Sigmoid colon (tissue), 7 donors: Measurements from ENCODE around the gene CCDC187. TPM values are rescaled to one million over a fixed set of nuclear protein-coding genes. Genes with fewer than 3 reads are reported as not detected.

Source experiments
- DNase-seq: peaks from one replicate; pipeline ENCODE4 v3.0.0-alpha.2; 2019
- H3K27ac ChIP-seq, 4 donors: fragments of 200-600 bp; sonication (generic); one replicate each; pipeline ENCODE4 v1.5.1; 2016 to 2019; ENCODE audit warnings: mild to moderate bottlenecking in 1 of 4
- H3K27me3 ChIP-seq, 3 donors: fragments of 200-600 bp; sonication (generic); one replicate each; pipeline ENCODE4 v1.5.1; 2019; ENCODE audit warnings: mild to moderate bottlenecking in 1 of 3
- H3K36me3 ChIP-seq, 4 donors: fragments of 200-600 bp; sonication (generic); one replicate each; pipeline ENCODE4 v1.5.1; 2016 to 2019
- H3K4me1 ChIP-seq, 4 donors: fragments of 200-600 bp; sonication (generic); one replicate each; pipeline ENCODE4 v1.5.1; 2017 to 2019
- H3K4me3 ChIP-seq, 4 donors: fragments of 200-600 bp; sonication (generic); one replicate each; pipeline ENCODE4 v1.5.1; 2017 to 2019; ENCODE audit warnings: mild to moderate bottlenecking in 2 of 4, moderate library complexity in 1 of 4
- H3K9me3 ChIP-seq, 4 donors: fragments of 200-600 bp in 3 of 4; sonication (generic) in 3 of 4; one replicate each; pipeline versions ENCODE4 v1.5.1 to v1.6.1; 2013 to 2019
- EP300 ChIP-seq, 4 donors: sonication (generic); formaldehyde crosslinking; IDR thresholded peaks; one replicate each; pipeline ENCODE4 v1.6.1; 2017; ENCODE audit warnings: antibody characterized with exemption in 4 of 4
- POLR2A ChIP-seq, 2 donors: fragments of 450-650 bp; IDR thresholded peaks; one replicate each; pipeline ENCODE4 v1.6.1; 2016; ENCODE audit warnings: antibody characterized with exemption in 2 of 2, mild to moderate bottlenecking in 2 of 2, moderate library complexity in 2 of 2
- POLR2AphosphoS5 ChIP-seq, 4 donors: sonication (generic); formaldehyde crosslinking; IDR thresholded peaks; one replicate each; pipeline ENCODE4 v1.6.1; 2017; ENCODE audit warnings: antibody characterized with exemption in 4 of 4
- WGBS, 2 donors: extraction: QIAGEN DNeasy Blood & Tissue Kit; methylation state at CpG; one replicate each; pipeline ENCODE4 v1.1.7; 2013; 5-methylcytosine and 5-hydroxymethylcytosine counted together
- intact Hi-C: fragments of 100-400 bp; cut with DNase I; formaldehyde crosslinking; loops from one replicate; pipeline ENCODE4 v1.15.1; 2023
- polyA plus RNA-seq, 3 donors: library from polyadenylated mRNA; stranded (reverse); fragments of 200-250 nt; gene quantifications; one replicate each; pipeline ENCODE4 v1.2.3, GENCODE V29; 2013
- total RNA-seq, 4 donors: library from RNA; depleted of rRNA; stranded (reverse); fragments of >200 nt; gene quantifications; one replicate each; pipeline ENCODE4 v1.1.0, GENCODE V29; 2016
- TF ChIP-seq, protein P1 (sequence below), 4 experiments: fragments of 450-650 bp in 3 of 4; fragments of 200-600 bp in 1 of 4; IDR thresholded peaks; one replicate each; pipeline ENCODE4 v1.5.1; 2016 to 2019; ENCODE audit warnings: antibody characterized with exemption in 4 of 4, mild to moderate bottlenecking in 3 of 4, moderate library complexity in 2 of 4
- donor health status: healthy with polysubstance abuse.
- donor health status: Bipolar disorder and iron deficiency.
- donor health status: healthy.

CCDC187 gene
- total and polyA plus RNA-seq, 7 donors = 0.32 TPM; not detected in 6

DNA sequence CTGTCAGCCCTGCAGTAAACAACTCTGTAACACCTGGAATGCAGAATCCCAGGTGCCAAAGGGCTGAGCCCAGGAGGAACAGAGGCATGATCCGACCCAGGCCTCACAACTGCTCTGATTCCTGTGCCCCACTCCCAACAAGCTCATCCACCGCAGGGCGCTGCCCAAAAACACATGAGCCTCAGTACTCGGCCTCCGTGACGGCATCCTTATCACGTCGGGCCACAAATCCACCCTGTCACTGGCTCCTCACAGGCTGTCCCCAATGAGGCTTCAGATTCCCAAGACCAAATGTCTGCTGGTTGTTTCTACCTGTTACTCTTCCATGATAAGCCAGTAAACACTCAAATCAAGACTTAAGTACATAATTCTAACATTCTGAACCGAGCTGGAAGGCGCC, 73.5 kb downstream of the CCDC187 start:
- H3K36me3 ChIP-seq = peaks cover 0 to 3% (median 0%) of the 10 kb centered on the region in 4 donors

DNA sequence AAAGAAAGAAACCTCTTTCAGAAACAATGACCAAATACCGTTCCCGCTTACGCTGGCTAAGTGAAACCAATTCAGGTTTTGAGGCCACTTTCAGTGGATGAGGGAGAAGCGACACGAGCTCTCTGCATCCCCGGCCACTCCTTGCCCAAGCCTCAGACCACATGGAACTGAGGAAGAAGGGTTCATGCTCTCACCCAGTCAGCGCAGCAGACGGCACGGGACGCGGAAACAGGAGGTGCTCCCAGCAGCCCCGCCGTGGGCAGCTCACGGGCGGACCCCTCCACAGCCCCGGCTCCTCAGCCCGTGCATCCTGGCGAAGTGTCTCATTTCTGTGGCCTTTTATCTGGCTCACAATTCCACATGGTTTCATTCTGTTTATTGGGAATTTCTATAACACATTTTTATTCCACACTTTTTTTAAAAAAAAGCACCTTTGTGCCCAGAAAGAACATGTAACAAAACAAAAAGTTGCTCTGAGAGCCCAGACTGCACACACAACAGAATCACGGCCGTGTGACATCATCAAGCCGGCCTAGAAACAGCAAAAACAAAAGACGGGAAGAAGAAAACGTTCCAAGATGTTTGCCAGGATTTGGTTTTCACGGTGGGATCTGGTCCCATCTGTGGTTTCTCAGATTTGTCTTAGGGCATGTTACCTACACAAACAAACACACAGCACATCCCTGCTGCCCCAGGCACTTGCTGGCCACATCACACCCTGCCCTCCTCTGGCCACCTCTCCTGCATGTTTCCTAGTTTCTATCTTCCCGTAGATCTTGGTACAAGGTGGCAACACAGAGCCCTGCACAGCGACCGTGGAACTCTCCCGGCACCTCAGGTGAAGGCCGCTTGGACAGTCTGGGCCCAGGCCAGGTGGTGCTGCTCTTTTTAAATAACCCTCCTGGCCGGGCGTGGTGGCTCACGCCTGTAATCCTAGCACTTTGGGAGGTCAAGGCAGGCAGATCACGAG, 74.5 kb downstream of the CCDC187 start:
- 90 to 92% methylated on average over 33 of the region's 33 CpGs for WGBS, 2 donors
- no peak overlapping the region for H3K27ac ChIP-seq
- no peak for TF ChIP-seq EP300 (IDR thresholded peaks at IDR 0.05)
- TF ChIP-seq, protein P1, sequence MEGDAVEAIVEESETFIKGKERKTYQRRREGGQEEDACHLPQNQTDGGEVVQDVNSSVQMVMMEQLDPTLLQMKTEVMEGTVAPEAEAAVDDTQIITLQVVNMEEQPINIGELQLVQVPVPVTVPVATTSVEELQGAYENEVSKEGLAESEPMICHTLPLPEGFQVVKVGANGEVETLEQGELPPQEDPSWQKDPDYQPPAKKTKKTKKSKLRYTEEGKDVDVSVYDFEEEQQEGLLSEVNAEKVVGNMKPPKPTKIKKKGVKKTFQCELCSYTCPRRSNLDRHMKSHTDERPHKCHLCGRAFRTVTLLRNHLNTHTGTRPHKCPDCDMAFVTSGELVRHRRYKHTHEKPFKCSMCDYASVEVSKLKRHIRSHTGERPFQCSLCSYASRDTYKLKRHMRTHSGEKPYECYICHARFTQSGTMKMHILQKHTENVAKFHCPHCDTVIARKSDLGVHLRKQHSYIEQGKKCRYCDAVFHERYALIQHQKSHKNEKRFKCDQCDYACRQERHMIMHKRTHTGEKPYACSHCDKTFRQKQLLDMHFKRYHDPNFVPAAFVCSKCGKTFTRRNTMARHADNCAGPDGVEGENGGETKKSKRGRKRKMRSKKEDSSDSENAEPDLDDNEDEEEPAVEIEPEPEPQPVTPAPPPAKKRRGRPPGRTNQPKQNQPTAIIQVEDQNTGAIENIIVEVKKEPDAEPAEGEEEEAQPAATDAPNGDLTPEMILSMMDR (IDR thresholded peaks at IDR 0.05) = no peak
- TF ChIP-seq POLR2AphosphoS5 (IDR thresholded peaks at IDR 0.05) = no peak
- TF ChIP-seq POLR2A (IDR thresholded peaks at IDR 0.05) = no peak
- intact Hi-C loops = no loop called here
- H3K4me1 ChIP-seq = no peaks in the 10 kb centered on the region
- no peak overlapping the region for H3K4me3 ChIP-seq
- no peaks in the 10 kb centered on the region for H3K9me3 ChIP-seq
- H3K36me3 ChIP-seq = peaks cover 0 to 2% (median under 1%) of the 10 kb centered on the region in 4 donors
- H3K27me3 ChIP-seq = no peaks in the 10 kb centered on the region
- no peak for DNase-seq

More for the DNA sequence above, 73.5 kb downstream of the CCDC187 start:
- H3K27me3 ChIP-seq = no peaks in the 10 kb centered on the region
- intact Hi-C loops = no loop called here
- no peak for DNase-seq
- no peak for TF ChIP-seq POLR2A (IDR thresholded peaks at IDR 0.05)
- TF ChIP-seq EP300 (IDR thresholded peaks at IDR 0.05) = no peak
- TF ChIP-seq, protein P1 (IDR thresholded peaks at IDR 0.05) = no peak
- TF ChIP-seq POLR2AphosphoS5 (IDR thresholded peaks at IDR 0.05) = no peak
- WGBS, 2 donors = 89 to 94% methylated on average over 10 of the region's 10 CpGs
- H3K4me3 ChIP-seq = no peak overlapping the region
- no peak overlapping the region for H3K27ac ChIP-seq
- H3K9me3 ChIP-seq = no peaks in the 10 kb centered on the region
- no peaks in the 10 kb centered on the region for H3K4me1 ChIP-seq

DNA sequence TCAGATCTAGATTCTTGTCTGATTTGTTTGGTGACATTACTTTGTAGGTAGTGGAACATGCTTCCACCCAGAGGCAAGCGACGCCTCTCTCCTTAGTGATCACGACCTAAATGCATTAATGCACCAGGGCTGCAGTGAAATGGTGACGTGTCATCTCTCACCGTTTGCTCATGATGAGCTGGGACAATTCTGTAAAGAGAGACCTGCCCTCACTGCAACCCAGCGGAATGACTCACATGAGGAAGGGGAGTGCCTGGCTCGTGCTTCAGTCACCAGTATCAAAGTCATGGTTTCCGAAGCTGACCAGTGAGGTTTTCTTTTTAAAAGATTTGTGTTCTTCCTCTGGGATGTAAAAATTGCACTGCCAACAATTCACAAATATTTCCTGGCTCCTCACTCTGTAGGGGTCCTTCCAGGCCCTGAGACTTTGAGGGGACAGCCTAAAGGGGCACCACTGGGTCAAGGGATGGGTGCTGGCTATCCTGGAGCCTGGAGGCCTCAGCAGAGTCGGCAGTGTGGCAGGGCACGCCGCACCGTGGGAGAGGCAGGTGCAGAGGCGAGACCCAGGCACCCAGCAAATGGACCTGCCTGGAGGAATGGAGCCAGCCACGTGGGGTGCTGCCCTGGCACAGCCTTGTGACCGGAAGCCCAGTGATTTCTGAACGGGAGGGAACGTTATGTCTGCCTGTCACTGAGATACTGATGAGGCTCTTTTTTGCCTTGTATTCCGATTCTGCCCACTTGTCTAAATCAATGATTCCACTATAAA, 75.6 kb downstream of the CCDC187 start:
- H3K4me1 ChIP-seq = no peaks in the 10 kb centered on the region
- H3K9me3 ChIP-seq = no peaks in the 10 kb centered on the region
- WGBS, 2 donors = 85 to 89% methylated on average over 18 of the region's 18 CpGs
- H3K36me3 ChIP-seq = peaks cover 0 to 13% (median 8%) of the 10 kb centered on the region in 4 donors
- H3K4me3 ChIP-seq = no peak overlapping the region
- no peak for DNase-seq
- no peak overlapping the region for H3K27ac ChIP-seq
- intact Hi-C loops = no loop called here
- no peaks in the 10 kb centered on the region for H3K27me3 ChIP-seq
- TF ChIP-seq POLR2AphosphoS5 (IDR thresholded peaks at IDR 0.05) = no peak
- no peak for TF ChIP-seq EP300 (IDR thresholded peaks at IDR 0.05)
- no peak for TF ChIP-seq POLR2A (IDR thresholded peaks at IDR 0.05)
- TF ChIP-seq, protein P1 (IDR thresholded peaks at IDR 0.05) = no peak

DNA sequence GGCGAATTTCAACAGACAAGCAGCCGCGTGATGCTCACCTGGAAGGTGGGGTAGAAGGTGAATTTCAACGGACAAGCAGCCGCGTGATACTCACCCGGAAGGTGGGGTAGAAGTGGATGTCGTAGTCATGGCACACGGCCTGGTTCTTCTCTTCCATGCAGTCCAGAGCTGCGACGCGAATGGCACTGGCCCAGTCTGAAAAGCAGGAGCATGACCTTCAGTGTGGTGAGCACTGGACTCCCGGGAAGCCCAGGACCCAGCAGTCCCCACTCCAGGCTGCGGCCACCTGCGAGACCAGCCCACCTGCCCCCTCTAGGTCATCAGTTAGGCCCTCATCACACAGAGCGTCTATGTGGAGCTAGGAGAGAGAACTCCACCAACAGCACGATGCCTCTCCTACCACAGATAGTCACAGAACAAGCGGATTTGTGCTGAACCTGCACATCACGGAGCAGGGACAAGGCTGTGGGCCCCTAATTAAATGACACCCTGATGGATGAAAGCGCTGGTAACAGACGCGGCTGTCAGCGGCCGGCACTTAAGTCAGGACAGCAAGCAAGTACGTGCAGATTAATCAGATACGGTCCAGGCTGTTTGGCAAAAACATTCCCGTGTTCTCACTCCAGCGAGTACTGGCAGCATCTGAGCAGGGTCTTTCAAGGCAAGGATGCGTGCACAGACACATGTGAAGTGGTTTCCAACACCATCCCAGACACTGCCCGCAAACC, 77.0 kb downstream of the CCDC187 start:
- WGBS, 2 donors = 93 to 95% methylated on average over 30 of the region's 30 CpGs
- Histone ChIP-seq H3K4me3 (no peak overlapping the region), H3K27ac (no peak overlapping the region), H3K9me3 (no peaks in the 10 kb centered on the region), H3K4me1 (no peaks in the 10 kb centered on the region), H3K36me3 (peaks cover 4 to 22% (median 13%) of the 10 kb centered on the region in 4 donors), H3K27me3 (no peaks in the 10 kb centered on the region)
- DNase-seq = no peak
- intact Hi-C loops = no loop called here
- TF ChIP-seq POLR2A (IDR thresholded peaks at IDR 0.05) (no peak), POLR2AphosphoS5 (IDR thresholded peaks at IDR 0.05) (no peak), EP300 (IDR thresholded peaks at IDR 0.05) (no peak)
- TF ChIP-seq, protein P1 (IDR thresholded peaks at IDR 0.05) = no peak
